HepG2 (cell line): ENCODE data around the gene CCDC122. TPM values are rescaled to one million over a fixed set of nuclear protein-coding genes. Genes with fewer than 3 reads are reported as not detected.

Experiments
- ATAC-seq: fragments of 200-7000 bp; cut with Tn5 transposase; 3 replicates; pipeline ENCODE4 v1.9.1; 2020; ENCODE audit warnings: mild to moderate bottlenecking, moderate library complexity
- BruUV-seq: library from RNA; stranded (reverse); fragments of 400-500 nt; replicated peaks from 2 replicates; lab custom pipeline; 2021; lab: Mats Ljungman, UMichigan
- CTCF ChIA-PET: fragments of 300-600 bp; formaldehyde crosslinking; extraction: SDS; loops from one replicate; lab custom pipeline; 2021; ENCODE audit warnings: low total read pairs, inconsistent platforms, low intra/inter-chr PET ratio; lab: Yijun Ruan, JAX
- POLR2A ChIA-PET: fragments of 350-600 bp; sonication (Branson Sonifier 250); formaldehyde crosslinking; loops from one replicate; lab custom pipeline; 2020; ENCODE audit warnings: antibody characterized with exemption, inconsistent platforms; lab: Yijun Ruan, JAX
- DNase-seq: peaks from one replicate; pipeline ENCODE4 v3.0.0-alpha.2; 2015; ENCODE audit warnings: low spot score
- FAIRE-seq: peaks from 3 replicates; lab custom pipeline; 2011; peaks lifted over from hg19 to GRCh38; lab: Jason Lieb, UNC
- H2AFZ ChIP-seq: one replicate; pipeline ENCODE4 v1.6.1; 2011; ENCODE audit warnings: low read length, inconsistent platforms
- H3K27ac ChIP-seq: fragments of 300-600 bp; 3 replicates; pipeline ENCODE4 v1.8.0; 2011; ENCODE audit warnings: mixed run types, mild to moderate bottlenecking, mixed read lengths, low read length, inconsistent platforms; ENCODE audit not compliant: insufficient read depth; ENCODE audit errors: extremely low read length
- H3K27me3 ChIP-seq, 2 experiments: fragments of 200-600 bp in 1 of 2; 2 replicates in 1 of 2; 3 replicates in 1 of 2; pipeline versions ENCODE4 v1.6.0 to v1.8.0; 2011; ENCODE audit warnings: low read length in 2 of 2, mild to moderate bottlenecking in 2 of 2, moderate library complexity in 2 of 2, inconsistent platforms in 1 of 2; ENCODE audit not compliant: insufficient read depth in 2 of 2, control insufficient read depth in 1 of 2
- H3K36me3 ChIP-seq, 2 experiments: fragments of 200-600 bp in 1 of 2; replicated peaks in 1 of 2; 2 replicates in 1 of 2; 3 replicates in 1 of 2; pipeline versions ENCODE4 v1.5.1 to v1.8.0; 2011; ENCODE audit warnings: low read length in 2 of 2, inconsistent platforms in 1 of 2; ENCODE audit not compliant: insufficient read depth in 2 of 2, control insufficient read depth in 1 of 2
- H3K4me1 ChIP-seq: 2 replicates; pipeline ENCODE4 v1.5.1; 2012; ENCODE audit warnings: low read length, inconsistent platforms; ENCODE audit not compliant: insufficient read depth
- H3K4me2 ChIP-seq: 2 replicates; pipeline ENCODE4 v1.6.0; 2011; ENCODE audit warnings: low read depth, low read length, inconsistent platforms
- H3K4me3 ChIP-seq, 3 experiments: fragments of 200-600 bp in 1 of 3; sonication (generic), shearing (Covaris generic) in 1 of 3; replicated peaks in 1 of 3; 2 replicates each; pipeline ENCODE4 v1.5.1; 2011 to 2016; ENCODE audit warnings: low read length in 3 of 3, inconsistent platforms in 2 of 3, low read depth in 2 of 3, mild to moderate bottlenecking in 2 of 3, control low read depth in 1 of 3, mixed read lengths in 1 of 3; ENCODE audit not compliant: insufficient read depth in 1 of 3
- H3K79me2 ChIP-seq: one replicate; pipeline ENCODE4 v1.6.1; 2011; ENCODE audit warnings: low read length, inconsistent platforms; ENCODE audit not compliant: insufficient read depth
- H3K9ac ChIP-seq: 2 replicates; pipeline ENCODE4 v1.6.0; 2011; ENCODE audit warnings: mild to moderate bottlenecking, low read depth, low read length, inconsistent platforms; ENCODE audit not compliant: insufficient read depth
- H3K9me3 ChIP-seq: 2 replicates; pipeline ENCODE4 v1.5.1; 2012; ENCODE audit warnings: mild to moderate bottlenecking, low read length
- H4K20me1 ChIP-seq: 2 replicates; pipeline ENCODE4 v1.6.0; 2011; ENCODE audit warnings: inconsistent platforms, mild to moderate bottlenecking, low read length, moderate library complexity; ENCODE audit not compliant: insufficient read depth
- CCDC6 ChIP-seq: sonication (generic); formaldehyde crosslinking; IDR thresholded peaks from 2 replicates; pipeline ENCODE4 v1.8.1; 2022; ENCODE audit warnings: mild to moderate bottlenecking, missing genetic modification reagents, moderate library complexity
- CHD2 ChIP-seq: IDR thresholded peaks from 2 replicates; pipeline ENCODE4 v1.6.1; 2011; ENCODE audit warnings: low read depth, low read length, improper control_type of control experiment
- HNF4A ChIP-seq: sonication (generic); formaldehyde crosslinking; IDR thresholded peaks from 2 replicates; pipeline ENCODE4 v1.4.0; 2020; ENCODE audit warnings: missing genetic modification reagents
- HNRNPUL1 ChIP-seq: fragments of 200-400 bp; formaldehyde crosslinking; IDR thresholded peaks from 2 replicates; pipeline ENCODE4 v1.6.1; 2017; ENCODE audit warnings: low read depth, mild to moderate bottlenecking, low read length, moderate library complexity
- IRF1 ChIP-seq: sonication (generic); formaldehyde crosslinking; IDR thresholded peaks from 2 replicates; pipeline ENCODE4 v1.4.0; 2020; ENCODE audit warnings: low read depth, mild to moderate bottlenecking, missing genetic modification reagents
- MTA1 ChIP-seq: sonication (generic); formaldehyde crosslinking; IDR thresholded peaks from 2 replicates; pipeline ENCODE4 v1.4.0; 2020; ENCODE audit warnings: missing genetic modification reagents, mild to moderate bottlenecking, borderline replicate concordance
- REXO4 ChIP-seq: sonication (generic); formaldehyde crosslinking; IDR thresholded peaks from 2 replicates; pipeline ENCODE4 v1.8.0; 2022; ENCODE audit warnings: missing genetic modification reagents, mild to moderate bottlenecking, borderline replicate concordance
- TFAP4 ChIP-seq: sonication (generic); IDR thresholded peaks from 2 replicates; pipeline ENCODE4 v1.6.1; 2016; ENCODE audit warnings: low read depth, borderline replicate concordance
- TMF1 ChIP-seq: sonication (generic); formaldehyde crosslinking; IDR thresholded peaks from 2 replicates; pipeline ENCODE4 v1.8.1; 2022; ENCODE audit warnings: low read depth, missing genetic modification reagents
- ZNF550 ChIP-seq: sonication (generic); formaldehyde crosslinking; IDR thresholded peaks from 2 replicates; pipeline ENCODE4 v1.4.0; 2020; ENCODE audit warnings: mild to moderate bottlenecking, missing genetic modification reagents, borderline replicate concordance
- ZNF619 ChIP-seq: sonication (generic); formaldehyde crosslinking; IDR thresholded peaks from 2 replicates; pipeline ENCODE4 v1.4.0; 2020; ENCODE audit warnings: mild to moderate bottlenecking, missing genetic modification reagents
- ZNF713 ChIP-seq: sonication (generic); formaldehyde crosslinking; IDR thresholded peaks from 2 replicates; pipeline ENCODE4 v1.4.0; 2020; ENCODE audit warnings: mild to moderate bottlenecking, missing genetic modification reagents
- ZNF775 ChIP-seq: sonication (generic); formaldehyde crosslinking; IDR thresholded peaks from 2 replicates; pipeline ENCODE4 v1.4.0; 2020; ENCODE audit warnings: missing genetic modification reagents, mild to moderate bottlenecking, moderate library complexity, borderline replicate concordance
- WGBS: methylation state at CpG from one replicate; pipeline ENCODE4 v1.1.6; 2017; ENCODE audit warnings: low lambda C conversion rate; 5-methylcytosine and 5-hydroxymethylcytosine counted together
- in situ Hi-C: cut with HindIII; loops from 2 replicates; pipeline ENCODE4 v1.10.0; 2017; ENCODE audit warnings: low pct_unique_long_range_greater_than_20kb; ENCODE audit not compliant: extremely low pct_ligation_motif_present
- intact Hi-C: fragments of 100-400 bp; cut with micrococcal nuclease; formaldehyde crosslinking; loops from one replicate; pipeline ENCODE4 v1.10.0; 2022; ENCODE audit not compliant: unreplicated experiment
- polyA plus RNA-seq, 8 experiments: library from polyadenylated mRNA; depleted of rRNA in 3 of 8; stranded (reverse) in 7 of 8; unstranded in 1 of 8; fragments of >200 nt; fragmentation: Illumina TruSeq in 4 of 8; extraction: Trizol in 4 of 8; gene quantifications; 2 replicates each; pipeline versions ENCODE4 v1.2.1 to v1.2.3, GENCODE V29; 2011 to 2016; ENCODE audit warnings: low read depth in 4 of 8, missing spikeins in 1 of 8, mixed read lengths in 1 of 8; ENCODE audit not compliant: insufficient read depth in 1 of 8
- total RNA-seq, 5 experiments: library from RNA; depleted of rRNA; stranded (reverse); fragments of >200 nt; fragmentation: Illumina TruSeq; extraction: Trizol; gene quantifications; 2 replicates each; pipeline ENCODE4 v1.2.3, GENCODE V29; 2016; ENCODE audit warnings: low read depth in 1 of 5
- TF ChIP-seq, protein P1 (sequence below): IDR thresholded peaks from 2 replicates; pipeline ENCODE4 v1.6.1; 2016; ENCODE audit warnings: missing compliant biosample characterization, missing genetic modification reagents, borderline replicate concordance
- TF ChIP-seq, protein P2 (sequence below): sonication (generic); formaldehyde crosslinking; IDR thresholded peaks from 2 replicates; pipeline ENCODE4 v1.4.0; 2020; ENCODE audit warnings: mild to moderate bottlenecking, missing genetic modification reagents, borderline replicate concordance

CCDC122 gene
- total and polyA plus RNA-seq, 2 of the 13 experiments (the other 11 are each of a cell fraction or from before 2014, with no cell fraction given) = 0.32 to 3.5 TPM

GRCh38 chr13:43920965-43921674 lies 41.6 kb upstream of the CCDC122 start (continued):
- no peak for TF ChIP-seq IRF1
- TF ChIP-seq ZNF619 (CRISPR knock-in tag) = no peak
- no peak for TF ChIP-seq ZNF713 (CRISPR knock-in tag)
- TF ChIP-seq ZNF550 (CRISPR knock-in tag) = no peak
- TF ChIP-seq TFAP4 = no peak

DNA sequence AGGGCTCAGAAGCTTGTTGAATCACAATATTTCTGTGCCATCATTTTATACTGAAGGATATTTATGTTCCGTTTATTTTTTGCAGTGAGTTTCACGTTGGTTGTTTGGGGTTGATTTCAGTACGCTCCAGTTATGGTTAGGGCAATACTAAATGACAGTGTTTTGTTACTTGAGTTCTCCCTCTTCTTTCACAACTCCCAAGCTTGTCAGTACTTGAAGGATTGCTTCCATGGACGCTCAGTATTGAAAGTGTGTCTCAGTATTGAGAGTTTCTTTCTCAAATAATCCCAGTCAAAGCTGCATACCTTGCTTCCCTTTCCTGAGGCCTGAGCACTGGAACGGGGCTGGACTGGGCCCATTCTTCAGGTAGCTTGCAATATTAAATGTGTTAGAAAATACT lies 39.1 kb upstream of the CCDC122 start:
- Histone ChIP-seq H3K9ac (no peak overlapping the region), H4K20me1 (no peaks in the 10 kb centered on the region), H3K4me1 (0 out of 2 replicates have a peak, but pooled peaks cover 5% of the 10 kb centered on the region), H3K4me3 (no peak overlapping the region), H3K4me2 (no peak overlapping the region), H3K27me3 (no peaks in the 10 kb centered on the region), H3K79me2 (no peaks in the 10 kb centered on the region), H2AFZ (peak overlapping the region; percentile 40), H3K27ac (no peak overlapping the region), H3K9me3 (no peaks in the 10 kb centered on the region), H3K36me3 (no peaks in the 10 kb centered on the region)
- CTCF ChIA-PET = no interaction called here
- POLR2A ChIA-PET = no interaction called here
- BruUV-seq = no TSS peak
- in situ Hi-C loops = loop anchor here (25.0 kb wide), 1 partner anchor 1044 kb away; no protein-coding TSS in a partner anchor
- FAIRE-seq (no peak), DNase-seq (no peak), ATAC-seq (no peak)
- intact Hi-C loops = no loop called here
- 13% methylated on average over 5 of the region's 5 CpGs for WGBS
- TF ChIP-seq CHD2 (no peak), MTA1 (CRISPR knock-in tag) (no peak), TMF1 (no peak), HNF4A (no peak), HNRNPUL1 (no peak), CCDC6 (CRISPR knock-in tag) (no peak), REXO4 (CRISPR knock-in tag) (no peak), ZNF775 (CRISPR knock-in tag) (no peak)
- TF ChIP-seq, protein P1, sequence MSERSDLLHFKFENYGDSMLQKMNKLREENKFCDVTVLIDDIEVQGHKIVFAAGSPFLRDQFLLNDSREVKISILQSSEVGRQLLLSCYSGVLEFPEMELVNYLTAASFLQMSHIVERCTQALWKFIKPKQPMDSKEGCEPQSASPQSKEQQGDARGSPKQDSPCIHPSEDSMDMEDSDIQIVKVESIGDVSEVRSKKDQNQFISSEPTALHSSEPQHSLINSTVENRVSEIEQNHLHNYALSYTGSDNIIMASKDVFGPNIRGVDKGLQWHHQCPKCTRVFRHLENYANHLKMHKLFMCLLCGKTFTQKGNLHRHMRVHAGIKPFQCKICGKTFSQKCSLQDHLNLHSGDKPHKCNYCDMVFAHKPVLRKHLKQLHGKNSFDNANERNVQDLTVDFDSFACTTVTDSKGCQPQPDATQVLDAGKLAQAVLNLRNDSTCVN (CRISPR knock-in tag) = no peak
- TF ChIP-seq, protein P2, sequence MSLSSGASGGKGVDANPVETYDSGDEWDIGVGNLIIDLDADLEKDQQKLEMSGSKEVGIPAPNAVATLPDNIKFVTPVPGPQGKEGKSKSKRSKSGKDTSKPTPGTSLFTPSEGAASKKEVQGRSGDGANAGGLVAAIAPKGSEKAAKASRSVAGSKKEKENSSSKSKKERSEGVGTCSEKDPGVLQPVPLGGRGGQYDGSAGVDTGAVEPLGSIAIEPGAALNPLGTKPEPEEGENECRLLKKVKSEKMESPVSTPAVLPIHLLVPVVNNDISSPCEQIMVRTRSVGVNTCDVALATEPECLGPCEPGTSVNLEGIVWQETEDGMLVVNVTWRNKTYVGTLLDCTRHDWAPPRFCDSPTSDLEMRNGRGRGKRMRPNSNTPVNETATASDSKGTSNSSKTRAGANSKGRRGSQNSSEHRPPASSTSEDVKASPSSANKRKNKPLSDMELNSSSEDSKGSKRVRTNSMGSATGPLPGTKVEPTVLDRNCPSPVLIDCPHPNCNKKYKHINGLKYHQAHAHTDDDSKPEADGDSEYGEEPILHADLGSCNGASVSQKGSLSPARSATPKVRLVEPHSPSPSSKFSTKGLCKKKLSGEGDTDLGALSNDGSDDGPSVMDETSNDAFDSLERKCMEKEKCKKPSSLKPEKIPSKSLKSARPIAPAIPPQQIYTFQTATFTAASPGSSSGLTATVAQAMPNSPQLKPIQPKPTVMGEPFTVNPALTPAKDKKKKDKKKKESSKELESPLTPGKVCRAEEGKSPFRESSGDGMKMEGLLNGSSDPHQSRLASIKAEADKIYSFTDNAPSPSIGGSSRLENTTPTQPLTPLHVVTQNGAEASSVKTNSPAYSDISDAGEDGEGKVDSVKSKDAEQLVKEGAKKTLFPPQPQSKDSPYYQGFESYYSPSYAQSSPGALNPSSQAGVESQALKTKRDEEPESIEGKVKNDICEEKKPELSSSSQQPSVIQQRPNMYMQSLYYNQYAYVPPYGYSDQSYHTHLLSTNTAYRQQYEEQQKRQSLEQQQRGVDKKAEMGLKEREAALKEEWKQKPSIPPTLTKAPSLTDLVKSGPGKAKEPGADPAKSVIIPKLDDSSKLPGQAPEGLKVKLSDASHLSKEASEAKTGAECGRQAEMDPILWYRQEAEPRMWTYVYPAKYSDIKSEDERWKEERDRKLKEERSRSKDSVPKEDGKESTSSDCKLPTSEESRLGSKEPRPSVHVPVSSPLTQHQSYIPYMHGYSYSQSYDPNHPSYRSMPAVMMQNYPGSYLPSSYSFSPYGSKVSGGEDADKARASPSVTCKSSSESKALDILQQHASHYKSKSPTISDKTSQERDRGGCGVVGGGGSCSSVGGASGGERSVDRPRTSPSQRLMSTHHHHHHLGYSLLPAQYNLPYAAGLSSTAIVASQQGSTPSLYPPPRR (CRISPR knock-in tag) = no peak
